RWPE1 (cell line): ENCODE data around the gene TIAL1.

Source experiments
- CTCF ChIA-PET: fragments of 350-600 bp; sonication (Branson Sonifier 250); formaldehyde crosslinking; extraction: SDS; loops from one replicate; lab custom pipeline; 2021; lab: Yijun Ruan, JAX
- POLR2A ChIA-PET: fragments of 400-600 bp; formaldehyde crosslinking; extraction: SDS; loops from one replicate; lab custom pipeline; 2020; ENCODE audit warnings: antibody characterized with exemption; ENCODE audit not compliant: low non-redundant PET; lab: Yijun Ruan, JAX
- DNase-seq: peaks from one replicate; pipeline ENCODE4 v3.0.0; 2012; ENCODE audit warnings: low spot score
- H3K27ac ChIP-seq: fragments of 450-650 bp; 2 replicates; pipeline ENCODE4 v1.5.1; 2017
- TF ChIP-seq, protein P1 (sequence below): fragments of 450-650 bp; conservative IDR thresholded peaks from 2 replicates; pipeline ENCODE4 v1.5.1; 2017; ENCODE audit warnings: low read depth, mild to moderate bottlenecking

The TIAL1 gene, protein sequence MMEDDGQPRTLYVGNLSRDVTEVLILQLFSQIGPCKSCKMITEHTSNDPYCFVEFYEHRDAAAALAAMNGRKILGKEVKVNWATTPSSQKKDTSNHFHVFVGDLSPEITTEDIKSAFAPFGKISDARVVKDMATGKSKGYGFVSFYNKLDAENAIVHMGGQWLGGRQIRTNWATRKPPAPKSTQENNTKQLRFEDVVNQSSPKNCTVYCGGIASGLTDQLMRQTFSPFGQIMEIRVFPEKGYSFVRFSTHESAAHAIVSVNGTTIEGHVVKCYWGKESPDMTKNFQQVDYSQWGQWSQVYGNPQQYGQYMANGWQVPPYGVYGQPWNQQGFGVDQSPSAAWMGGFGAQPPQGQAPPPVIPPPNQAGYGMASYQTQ

DNA sequence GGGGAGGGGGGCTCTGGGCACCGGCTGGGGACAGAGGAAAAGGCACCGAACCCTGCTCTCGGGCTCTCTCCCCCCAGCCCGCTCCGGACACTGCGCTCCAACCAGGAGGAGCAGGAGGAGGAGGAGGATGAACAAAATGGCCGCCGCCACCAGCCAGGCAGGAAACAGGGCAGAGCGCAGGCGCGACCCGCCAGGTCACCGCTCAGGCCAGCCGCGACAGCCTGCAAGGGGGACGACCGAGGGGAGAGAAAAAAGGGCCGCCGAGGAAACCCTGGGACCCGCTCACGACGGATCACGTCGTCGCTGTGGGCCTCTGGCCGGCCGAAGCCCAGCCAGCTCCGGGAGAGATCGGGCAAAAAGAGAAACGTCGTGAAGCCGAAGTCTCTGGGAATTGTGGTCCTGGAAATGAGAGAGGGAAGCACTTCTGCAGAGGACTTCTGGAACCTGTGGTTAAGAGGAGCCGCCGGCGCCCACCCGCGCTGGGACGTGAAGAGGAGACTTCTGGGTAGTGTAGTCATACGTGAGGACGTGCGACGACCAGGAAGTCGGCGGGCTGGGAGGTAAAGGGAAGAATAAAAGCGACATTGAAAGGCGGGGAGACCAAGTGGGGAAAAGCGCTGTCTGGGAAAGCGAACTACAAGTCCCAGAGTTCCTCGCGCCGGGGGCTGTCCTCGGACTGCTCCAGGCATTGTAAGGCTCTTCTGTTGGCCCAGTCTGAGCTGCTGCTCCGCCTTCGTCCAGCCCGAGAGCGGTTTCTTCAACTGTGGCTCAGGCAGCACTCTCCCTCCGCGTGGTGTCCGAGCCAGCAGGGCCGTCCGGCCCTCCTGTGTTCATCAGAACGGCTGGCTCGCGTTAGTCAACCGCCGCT lies at the start of gene TIAL1:
TSS of gene TIAL1 (minus strand) at position 428 of the 868 bp plus-strand sequence. CDS start 499 bp downstream, outside the sequence.
- CTCF ChIA-PET = interaction anchor here (3.5 kb wide), 1 partner anchor 12 kb away, joined by 16 read pairs; no protein-coding TSS in a partner anchor
- peak within 1 kb of the TSS; percentile 97 for H3K27ac ChIP-seq
- POLR2A ChIA-PET = interaction anchor here (1.6 kb wide), 1 partner anchor 54 kb away, joined by 7 read pairs; the partner anchor contains the start of gene RGS10
- TF ChIP-seq, protein P1, sequence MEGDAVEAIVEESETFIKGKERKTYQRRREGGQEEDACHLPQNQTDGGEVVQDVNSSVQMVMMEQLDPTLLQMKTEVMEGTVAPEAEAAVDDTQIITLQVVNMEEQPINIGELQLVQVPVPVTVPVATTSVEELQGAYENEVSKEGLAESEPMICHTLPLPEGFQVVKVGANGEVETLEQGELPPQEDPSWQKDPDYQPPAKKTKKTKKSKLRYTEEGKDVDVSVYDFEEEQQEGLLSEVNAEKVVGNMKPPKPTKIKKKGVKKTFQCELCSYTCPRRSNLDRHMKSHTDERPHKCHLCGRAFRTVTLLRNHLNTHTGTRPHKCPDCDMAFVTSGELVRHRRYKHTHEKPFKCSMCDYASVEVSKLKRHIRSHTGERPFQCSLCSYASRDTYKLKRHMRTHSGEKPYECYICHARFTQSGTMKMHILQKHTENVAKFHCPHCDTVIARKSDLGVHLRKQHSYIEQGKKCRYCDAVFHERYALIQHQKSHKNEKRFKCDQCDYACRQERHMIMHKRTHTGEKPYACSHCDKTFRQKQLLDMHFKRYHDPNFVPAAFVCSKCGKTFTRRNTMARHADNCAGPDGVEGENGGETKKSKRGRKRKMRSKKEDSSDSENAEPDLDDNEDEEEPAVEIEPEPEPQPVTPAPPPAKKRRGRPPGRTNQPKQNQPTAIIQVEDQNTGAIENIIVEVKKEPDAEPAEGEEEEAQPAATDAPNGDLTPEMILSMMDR = no peak
- peak; percentile 98 for DNase-seq

DNA sequence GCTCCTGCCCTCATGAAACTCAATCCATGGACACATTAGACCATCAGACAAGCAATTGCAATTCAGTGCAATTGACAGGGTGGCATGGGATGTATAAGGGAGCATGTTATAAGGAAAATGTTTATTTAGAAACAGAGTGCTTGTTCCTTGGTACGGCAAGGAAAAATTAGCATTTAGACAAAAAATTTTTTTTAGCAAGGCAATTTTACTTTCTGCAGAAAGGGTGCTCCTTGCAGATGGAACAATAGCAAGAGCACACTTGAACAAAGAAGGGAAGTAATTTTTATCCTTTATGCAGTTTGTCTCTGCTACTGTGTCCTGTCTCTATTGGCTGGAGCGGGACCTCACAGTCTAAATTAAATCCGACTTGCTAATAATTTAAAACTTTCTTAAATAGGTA lies 48.2 kb upstream of the TIAL1 start:
- CTCF ChIA-PET = no interaction called here
- POLR2A ChIA-PET = no interaction called here
- no peak for DNase-seq
- TF ChIP-seq, protein P1 = no peak
- no peak overlapping the region for H3K27ac ChIP-seq

DNA sequence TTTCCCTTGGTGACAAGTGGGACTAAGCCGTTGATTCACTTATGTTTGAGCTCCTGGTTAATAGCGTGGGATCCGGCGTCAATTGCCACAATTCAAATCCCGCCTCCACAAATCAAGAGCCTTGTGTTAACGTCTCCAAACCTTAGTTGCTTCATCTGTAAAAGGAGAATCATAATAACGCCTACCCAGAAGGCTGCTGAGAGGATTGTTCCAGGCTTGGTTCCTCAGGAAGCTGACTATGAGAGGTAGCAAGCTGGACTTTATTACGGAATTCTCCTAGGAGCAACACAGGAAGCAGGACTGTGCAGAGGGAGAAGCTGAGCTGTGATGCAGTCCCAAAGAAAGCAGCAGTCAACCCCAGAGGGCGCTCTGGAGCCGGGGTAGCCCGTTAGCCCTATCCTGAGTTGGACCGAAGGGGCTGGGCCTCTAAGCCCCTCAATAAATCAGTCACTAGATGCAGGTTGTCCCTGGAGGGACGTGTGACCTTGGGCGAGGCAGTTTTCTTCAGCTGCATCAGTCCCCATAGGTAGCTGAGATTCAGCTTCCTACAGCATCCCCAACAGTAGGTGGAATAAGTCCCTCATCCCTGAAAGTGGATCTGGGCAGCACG lies 47.5 kb upstream of the TIAL1 start:
- TF ChIP-seq, protein P1 = no peak
- no peak for DNase-seq
- POLR2A ChIA-PET = no interaction called here
- CTCF ChIA-PET = no interaction called here
- no peak overlapping the region for H3K27ac ChIP-seq

DNA sequence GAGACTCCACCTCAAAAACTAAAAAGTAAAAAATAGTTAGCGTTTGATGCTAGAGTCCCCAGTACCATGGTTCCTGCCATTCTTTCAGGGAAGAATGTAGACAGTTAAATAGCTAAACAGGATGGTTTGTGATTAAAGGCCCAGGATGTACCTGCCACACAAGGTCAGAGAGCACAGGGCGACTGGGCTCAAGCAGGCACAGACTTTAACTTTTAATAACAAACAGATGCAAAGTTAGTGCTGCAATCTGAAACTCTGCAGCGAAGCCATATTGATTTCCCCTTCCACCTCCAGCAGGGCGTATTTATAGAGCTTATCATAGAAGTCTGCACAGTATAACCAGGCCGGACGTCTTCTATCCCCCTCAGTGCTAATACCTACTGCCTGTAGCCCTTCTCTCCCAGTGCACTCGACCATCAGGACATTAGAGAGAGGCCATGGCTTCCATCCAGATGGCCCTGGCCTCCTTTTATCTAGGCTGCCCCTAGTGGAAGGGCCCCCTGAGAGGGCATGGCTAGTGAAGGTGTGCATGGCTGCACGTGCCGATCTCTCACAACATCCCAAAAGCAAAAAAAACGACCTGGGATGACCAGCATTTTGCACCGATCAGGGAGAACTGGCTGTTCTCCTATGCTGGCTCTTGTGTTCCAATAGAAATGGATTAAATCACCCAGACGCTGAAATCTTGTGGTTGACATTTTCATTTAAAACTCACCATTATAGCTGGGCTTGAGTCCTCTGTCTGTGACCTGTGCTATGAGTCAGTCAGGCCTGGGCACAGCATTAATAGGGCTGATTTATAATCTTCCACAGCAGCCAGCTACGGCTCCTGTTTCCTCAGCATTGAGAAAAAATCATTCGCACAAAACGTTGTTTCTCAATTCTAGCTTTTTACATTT lies 46.8 kb upstream of the TIAL1 start:
- H3K27ac ChIP-seq = no peak overlapping the region
- TF ChIP-seq, protein P1 = no peak
- POLR2A ChIA-PET = no interaction called here
- CTCF ChIA-PET = interaction anchor here (1.1 kb wide), 1 partner anchor 9 kb away, joined by 3 read pairs; no protein-coding TSS in a partner anchor
- no peak for DNase-seq

DNA sequence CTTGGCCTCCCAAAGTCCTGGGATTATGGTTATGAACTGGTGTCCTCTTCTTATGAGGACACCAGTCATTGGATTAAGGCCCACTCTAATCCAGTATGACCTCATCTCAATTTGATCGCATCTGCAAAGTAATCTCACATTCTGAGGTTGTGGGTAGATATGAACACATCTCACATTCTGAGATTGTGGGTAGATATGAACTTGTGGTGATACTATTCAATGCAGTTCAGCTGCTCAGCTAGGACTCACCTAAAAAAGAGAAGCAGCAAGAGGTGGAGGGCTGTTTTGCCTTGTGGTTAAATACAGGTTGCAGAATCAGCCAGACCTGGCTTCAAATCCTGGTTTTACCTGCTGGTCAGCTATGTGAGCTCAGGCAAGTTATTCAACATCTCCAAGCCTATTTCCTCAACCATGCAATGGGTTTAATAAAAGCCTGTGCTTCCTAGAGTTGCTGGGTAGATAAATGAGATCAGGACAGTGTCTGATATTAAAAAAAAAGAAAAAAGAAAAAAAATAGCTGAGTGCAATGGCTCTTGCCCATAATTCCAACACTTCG lies 45.9 kb upstream of the TIAL1 start:
- ChIA-PET POLR2A (no interaction called here), CTCF (interaction anchor here (1.1 kb wide), 1 partner anchor 8 kb away, joined by 3 read pairs; no protein-coding TSS in a partner anchor)
- TF ChIP-seq, protein P1 = no peak
- H3K27ac ChIP-seq = no peak overlapping the region
- DNase-seq = no peak
